Hindlimb muscle (tissue), 1 donor: ENCODE measurements around the gene TMEM150B. TPM values are rescaled to one million over a fixed set of nuclear protein-coding genes. Genes with fewer than 3 reads are reported as not detected.

Source experiments
- DNase-seq: peaks from one replicate; pipeline ENCODE4 v3.0.0-alpha.2; 2013
- polyA plus RNA-seq: library from polyadenylated mRNA; unstranded; fragments of 120-200 nt; gene quantifications from one replicate; pipeline ENCODE4 v1.2.1, GENCODE V29; 2013; ENCODE audit not compliant: insufficient read length

The TMEM150B gene
- polyA plus RNA-seq, 1 donor, result 1.3 TPM

- DNase-seq, result no peak
Measured at GRCh38 chr19:55276720-55277430, 48.3 kb downstream of the TMEM150B start.

- no peak for DNase-seq
Measured at GRCh38 chr19:55275851-55276719, 49.1 kb downstream of the TMEM150B start.

GRCh38 chr19:55273978-55274707 lies 51.0 kb downstream of the TMEM150B start:
- no peak for DNase-seq

GRCh38 chr19:55272142-55272541 lies 53.0 kb downstream of the TMEM150B start:
- DNase-seq, result no peak

GRCh38 chr19:55270172-55270942 lies 54.8 kb downstream of the TMEM150B start:
- no peak for DNase-seq

- DNase-seq, result no peak
Measured at GRCh38 chr19:55269299-55269698, 55.8 kb downstream of the TMEM150B start.

GRCh38 chr19:55266840-55267239 lies 58.3 kb downstream of the TMEM150B start:
- DNase-seq, result no peak

GRCh38 chr19:55266404-55266803 lies 58.7 kb downstream of the TMEM150B start:
- DNase-seq, result no peak

- DNase-seq, result no peak
Measured at GRCh38 chr19:55265723-55266386, 59.3 kb downstream of the TMEM150B start.

- no peak for DNase-seq
Measured at GRCh38 chr19:55265173-55265572, 60.0 kb downstream of the TMEM150B start.

GRCh38 chr19:55264531-55264930 lies 60.6 kb downstream of the TMEM150B start:
- no peak for DNase-seq

Other genes starting within 250 kb of the TMEM150B start
- 2.6 TPM for gene EPS8L1, start 249.5 kb downstream of the TMEM150B start, polyA plus RNA-seq
- gene PPP1R12C, start 207.7 kb downstream of the TMEM150B start, polyA plus RNA-seq, result 74.0 TPM
- gene TNNT1, start 176.1 kb downstream of the TMEM150B start, polyA plus RNA-seq, result 516 TPM
- gene TNNI3, start 167.6 kb downstream of the TMEM150B start, polyA plus RNA-seq, result 1.9 TPM
- 1.2 TPM for gene DNAAF3, start 158.7 kb downstream of the TMEM150B start, polyA plus RNA-seq
- 0.13 TPM for gene SYT5, start 145.1 kb downstream of the TMEM150B start, polyA plus RNA-seq
- gene PTPRH, start 115.8 kb downstream of the TMEM150B start, polyA plus RNA-seq, result 0.27 TPM
- gene TMEM86B, start 96.6 kb downstream of the TMEM150B start, polyA plus RNA-seq, result 2.6 TPM
- 31.5 TPM for gene PPP6R1, start 66.3 kb downstream of the TMEM150B start, polyA plus RNA-seq
- 30.6 TPM for gene HSPBP1, start 45.2 kb downstream of the TMEM150B start, polyA plus RNA-seq
- 5.8 TPM for gene BRSK1, start 41.3 kb downstream of the TMEM150B start, polyA plus RNA-seq
- gene KMT5C, start 14.5 kb upstream of the TMEM150B start, polyA plus RNA-seq, result 26.8 TPM
- gene COX6B2, start 29.4 kb upstream of the TMEM150B start, polyA plus RNA-seq, result 0.65 TPM
- not detected for gene GARIN5B, start 37.9 kb upstream of the TMEM150B start, polyA plus RNA-seq
- gene IL11, start 45.1 kb upstream of the TMEM150B start, polyA plus RNA-seq, result 0.25 TPM
- not detected for gene TMEM190, start 51.5 kb upstream of the TMEM150B start, polyA plus RNA-seq
- gene TMEM238, start 59.0 kb upstream of the TMEM150B start, polyA plus RNA-seq, result 0.32 TPM
- gene RPL28, start 60.6 kb upstream of the TMEM150B start, polyA plus RNA-seq, result 1,898 TPM
- gene UBE2S, start 82.4 kb upstream of the TMEM150B start, polyA plus RNA-seq, result 47.2 TPM
- 0.18 TPM for gene SHISA7, start 118.0 kb upstream of the TMEM150B start, polyA plus RNA-seq
- gene ISOC2, start 136.3 kb upstream of the TMEM150B start, polyA plus RNA-seq, result 36.1 TPM
- gene C19orf85, start 139.4 kb upstream of the TMEM150B start, polyA plus RNA-seq, result not detected
- 5.0 TPM for gene ZNF628, start 151.3 kb upstream of the TMEM150B start, polyA plus RNA-seq
- gene NAT14, start 159.8 kb upstream of the TMEM150B start, polyA plus RNA-seq, result 29.9 TPM
- gene SSC5D, start 163.1 kb upstream of the TMEM150B start, polyA plus RNA-seq, result 13.3 TPM
- gene SBK2, start 211.8 kb upstream of the TMEM150B start, polyA plus RNA-seq, result 3.2 TPM
- gene SBK3, start 220.2 kb upstream of the TMEM150B start, polyA plus RNA-seq, result 0.15 TPM